ENCODE data around the gene CFAP221.

DNA sequence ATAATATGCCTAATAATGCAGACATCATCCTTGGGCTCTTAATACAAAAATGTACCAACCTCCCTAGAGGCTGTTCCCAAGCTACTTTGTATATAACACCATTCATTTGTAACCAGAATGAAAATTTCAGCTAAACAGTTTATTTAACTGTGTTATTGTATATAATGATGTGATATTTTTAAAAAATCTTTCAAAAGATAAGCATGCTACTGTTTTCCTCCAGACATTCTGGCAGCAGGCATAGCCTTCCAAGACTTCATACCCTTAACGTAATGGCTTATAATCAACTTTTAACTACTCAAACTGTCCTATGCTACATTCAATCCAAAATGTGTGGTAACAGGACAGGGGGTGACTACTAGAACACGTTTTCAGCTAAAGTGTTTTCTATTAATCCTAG is 21.2 kb downstream of the CFAP221 start:
- no peak for TF ChIP-seq ESRRA (IDR thresholded peaks at IDR 0.05; ENCODE audit: borderline replicate concordance, low read length)
- no peak for TF ChIP-seq RNF2 (IDR thresholded peaks at IDR 0.05; ENCODE audit: borderline replicate concordance, low read depth)
- TF ChIP-seq, protein P1, sequence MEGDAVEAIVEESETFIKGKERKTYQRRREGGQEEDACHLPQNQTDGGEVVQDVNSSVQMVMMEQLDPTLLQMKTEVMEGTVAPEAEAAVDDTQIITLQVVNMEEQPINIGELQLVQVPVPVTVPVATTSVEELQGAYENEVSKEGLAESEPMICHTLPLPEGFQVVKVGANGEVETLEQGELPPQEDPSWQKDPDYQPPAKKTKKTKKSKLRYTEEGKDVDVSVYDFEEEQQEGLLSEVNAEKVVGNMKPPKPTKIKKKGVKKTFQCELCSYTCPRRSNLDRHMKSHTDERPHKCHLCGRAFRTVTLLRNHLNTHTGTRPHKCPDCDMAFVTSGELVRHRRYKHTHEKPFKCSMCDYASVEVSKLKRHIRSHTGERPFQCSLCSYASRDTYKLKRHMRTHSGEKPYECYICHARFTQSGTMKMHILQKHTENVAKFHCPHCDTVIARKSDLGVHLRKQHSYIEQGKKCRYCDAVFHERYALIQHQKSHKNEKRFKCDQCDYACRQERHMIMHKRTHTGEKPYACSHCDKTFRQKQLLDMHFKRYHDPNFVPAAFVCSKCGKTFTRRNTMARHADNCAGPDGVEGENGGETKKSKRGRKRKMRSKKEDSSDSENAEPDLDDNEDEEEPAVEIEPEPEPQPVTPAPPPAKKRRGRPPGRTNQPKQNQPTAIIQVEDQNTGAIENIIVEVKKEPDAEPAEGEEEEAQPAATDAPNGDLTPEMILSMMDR (IDR thresholded peaks at IDR 0.05) = no peak
- no peak for TF ChIP-seq POLR2A (IDR thresholded peaks at IDR 0.05; ENCODE audit: low read length)
- TF ChIP-seq BHLHE40 (IDR thresholded peaks at IDR 0.05; ENCODE audit: low read depth, low read length) = no peak
- no peak for TF ChIP-seq SMC3 (IDR thresholded peaks at IDR 0.05)
- no peak for TF ChIP-seq RARB (CRISPR knock-in tag; IDR thresholded peaks at IDR 0.05)
- no peak for TF ChIP-seq NR3C1 (IDR thresholded peaks at IDR 0.05)
- TF ChIP-seq NPAS2 (CRISPR knock-in tag; IDR thresholded peaks at IDR 0.05; ENCODE audit: borderline replicate concordance) = no peak
- TF ChIP-seq RAD21 (conservative IDR thresholded peaks at IDR 0.05 in 1 of 2, IDR thresholded peaks at IDR 0.05 in 1 of 2) = no peak

Data from A549 (cell line).